Lung (tissue), 12 donors: Measurements from ENCODE around the gene CARNS1. TPM values are rescaled to one million over a fixed set of nuclear protein-coding genes. Genes with fewer than 3 reads are reported as not detected.
"Not testable (repeated sequence)": the region's sequence is repeated elsewhere in the genome, so short reads cannot be mapped to it uniquely, and the experiment has no call there.

ENCODE experiments used
- ATAC-seq: fragments of 200-7000 bp; cut with Tn5 transposase; one replicate; pipeline ENCODE4 v1.9.1; 2020; ENCODE audit warnings: moderate number of reproducible peaks; ENCODE audit not compliant: insufficient read depth, low FRiP score
- DNase-seq, 3 donors: peaks; one replicate each; pipeline ENCODE4 v3.0.0-alpha.2; 2013 to 2017
- H3K27ac ChIP-seq, 2 donors: one replicate each; pipeline ENCODE4 v1.5.1; 2013; ENCODE audit warnings: mild to moderate bottlenecking in 2 of 2, moderate library complexity in 2 of 2, control low read depth in 1 of 2, inconsistent platforms in 1 of 2, low read depth in 1 of 2, low read length in 1 of 2
- H3K27me3 ChIP-seq, 3 donors: one replicate each; pipeline ENCODE4 v1.5.1; 2013; ENCODE audit warnings: low read length in 2 of 3; ENCODE audit not compliant: control insufficient read depth in 3 of 3, insufficient read depth in 3 of 3
- H3K36me3 ChIP-seq, 4 donors: one replicate each; pipeline ENCODE4 v1.5.1; 2013; ENCODE audit warnings: low read length in 4 of 4, mild to moderate bottlenecking in 1 of 4, moderate library complexity in 1 of 4; ENCODE audit not compliant: control insufficient read depth in 4 of 4, insufficient read depth in 4 of 4
- H3K4me1 ChIP-seq, 5 donors: one replicate each; pipeline ENCODE4 v1.5.1; 2013; ENCODE audit warnings: low read length in 5 of 5, mild to moderate bottlenecking in 2 of 5, moderate library complexity in 1 of 5; ENCODE audit not compliant: control insufficient read depth in 5 of 5, insufficient read depth in 5 of 5
- H3K4me3 ChIP-seq: one replicate; pipeline ENCODE4 v1.5.1; 2013; ENCODE audit warnings: mild to moderate bottlenecking, control low read depth, moderate library complexity
- H3K9ac ChIP-seq, 2 donors: one replicate each; pipeline ENCODE4 v1.5.1; 2013; ENCODE audit warnings: low read length in 2 of 2, control low read depth in 1 of 2; ENCODE audit not compliant: insufficient read depth in 1 of 2
- H3K9me3 ChIP-seq, 4 donors: one replicate each; pipeline ENCODE4 v1.5.1; 2013; ENCODE audit warnings: low read length in 3 of 4, mild to moderate bottlenecking in 1 of 4, moderate library complexity in 1 of 4; ENCODE audit not compliant: control insufficient read depth in 4 of 4, insufficient read depth in 3 of 4
- WGBS, 2 donors: extraction: QIAGEN DNeasy Blood & Tissue Kit; methylation state at CpG; one replicate each; pipeline ENCODE4 v1.1.7; 2013; 5-methylcytosine and 5-hydroxymethylcytosine counted together
- polyA plus RNA-seq, 2 donors: library from polyadenylated mRNA; stranded (reverse); fragments of 200-250 nt; gene quantifications; one replicate each; pipeline ENCODE4 v1.2.1, GENCODE V29; 2013
- total RNA-seq, 2 donors: library from RNA; depleted of rRNA in 1 of 2; stranded (reverse); fragments of >200 nt in 1 of 2; gene quantifications; one replicate each; pipeline ENCODE4 v1.2.1, GENCODE V29; 2014 to 2021
- TF ChIP-seq, protein P1 (sequence below): IDR thresholded peaks from 2 replicates; pipeline ENCODE4 v1.5.1; 2012; ENCODE audit warnings: mild to moderate bottlenecking; ENCODE audit errors: control extremely low read depth, extremely low read depth
- donor health status: control.
- donor health status: control.
- donor health status: Bipolar disorder and iron deficiency.
- donor health status: healthy.
- donor health status: DM: yes; HTN: yes; CAD: no.

CARNS1 gene
- total and polyA plus RNA-seq, 4 donors: 0.15 to 1.7 (median 1.4) TPM

- 96 to 98% methylated on average over 13 of the region's 13 CpGs for WGBS, 2 donors
- Histone ChIP-seq H3K4me3 (no peak overlapping the region), H3K4me1 (peaks cover 0 to 24% (median 5%) of the 10 kb centered on the region in 5 donors), H3K27me3 (no peaks in the 10 kb centered on the region), H3K9me3 (no peaks in the 10 kb centered on the region), H3K27ac (no peak overlapping the region), H3K9ac (no peak overlapping the region), H3K36me3 (no peaks in the 10 kb centered on the region)
- ATAC-seq: no peak
- DNase-seq: no peak
- TF ChIP-seq, protein P1, sequence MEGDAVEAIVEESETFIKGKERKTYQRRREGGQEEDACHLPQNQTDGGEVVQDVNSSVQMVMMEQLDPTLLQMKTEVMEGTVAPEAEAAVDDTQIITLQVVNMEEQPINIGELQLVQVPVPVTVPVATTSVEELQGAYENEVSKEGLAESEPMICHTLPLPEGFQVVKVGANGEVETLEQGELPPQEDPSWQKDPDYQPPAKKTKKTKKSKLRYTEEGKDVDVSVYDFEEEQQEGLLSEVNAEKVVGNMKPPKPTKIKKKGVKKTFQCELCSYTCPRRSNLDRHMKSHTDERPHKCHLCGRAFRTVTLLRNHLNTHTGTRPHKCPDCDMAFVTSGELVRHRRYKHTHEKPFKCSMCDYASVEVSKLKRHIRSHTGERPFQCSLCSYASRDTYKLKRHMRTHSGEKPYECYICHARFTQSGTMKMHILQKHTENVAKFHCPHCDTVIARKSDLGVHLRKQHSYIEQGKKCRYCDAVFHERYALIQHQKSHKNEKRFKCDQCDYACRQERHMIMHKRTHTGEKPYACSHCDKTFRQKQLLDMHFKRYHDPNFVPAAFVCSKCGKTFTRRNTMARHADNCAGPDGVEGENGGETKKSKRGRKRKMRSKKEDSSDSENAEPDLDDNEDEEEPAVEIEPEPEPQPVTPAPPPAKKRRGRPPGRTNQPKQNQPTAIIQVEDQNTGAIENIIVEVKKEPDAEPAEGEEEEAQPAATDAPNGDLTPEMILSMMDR: no peak
Measured at GRCh38 chr11:67423466-67423865, 8.0 kb downstream of the CARNS1 start.

- no peak for ATAC-seq
- Histone ChIP-seq H3K4me3 (no peak overlapping the region), H3K27me3 (no peaks in the 10 kb centered on the region), H3K9me3 (no peaks in the 10 kb centered on the region), H3K4me1 (peaks cover 0 to 23% (median 5%) of the 10 kb centered on the region in 5 donors), H3K36me3 (no peaks in the 10 kb centered on the region), H3K9ac (no peak overlapping the region), H3K27ac (no peak overlapping the region)
- WGBS, 2 donors: 87 to 90% methylated on average over 34 of the region's 34 CpGs
- TF ChIP-seq, protein P1: no peak
- DNase-seq: no peak
Measured at GRCh38 chr11:67423891-67424613, 8.6 kb downstream of the CARNS1 start.

GRCh38 chr11:67427364-67427859 lies 11.9 kb downstream of the CARNS1 start:
- Histone ChIP-seq H3K27ac (peak overlapping the region in 1 of 2 donors; percentile 89), H3K4me3 (peak overlapping the region; percentile 52), H3K36me3 (peaks cover 0 to 14% (median 8%) of the 10 kb centered on the region in 4 donors), H3K9ac (peak overlapping the region in 1 of 2 donors; percentile 93), H3K4me1 (peaks cover 0 to 13% (median 6%) of the 10 kb centered on the region in 5 donors)
- not testable (repeated sequence) for H3K27me3 ChIP-seq, H3K9me3 ChIP-seq, DNase-seq, ATAC-seq
- WGBS, 2 donors: 68 to 78% methylated on average over 19 of the region's 19 CpGs
